GM12892 (cell line): ENCODE measurements around the gene CHST13.

Experiments
- POLR2A ChIP-seq: IDR thresholded peaks from 2 replicates; pipeline ENCODE4 v1.6.1; 2011; ENCODE audit warnings: low read depth, low read length, control low read depth
- POLR2AphosphoS5 ChIP-seq: IDR thresholded peaks from 2 replicates; pipeline ENCODE4 v1.6.1; 2011; ENCODE audit warnings: low read depth, low read length, control low read depth
- TAF1 ChIP-seq: IDR thresholded peaks from 2 replicates; pipeline ENCODE4 v1.6.1; 2011; ENCODE audit warnings: low read depth, mild to moderate bottlenecking, control low read depth, low read length, borderline replicate concordance

- TF ChIP-seq TAF1: no peak
- TF ChIP-seq POLR2A: no peak
- no peak for TF ChIP-seq POLR2AphosphoS5
Measured at GRCh38 chr3:126485956-126486355, 38.0 kb upstream of the CHST13 start.
